Calu3 (cell line): ENCODE results near the gene LGALS12. TPM values are rescaled to one million over a fixed set of nuclear protein-coding genes. Genes with fewer than 3 reads are reported as not detected.

Source experiments
- BruUV-seq: library from RNA; stranded (reverse); fragments of 400-500 nt; replicated peaks from 2 replicates; lab custom pipeline; 2021; lab: Mats Ljungman, UMichigan
- CTCF ChIA-PET: fragments of 300-600 bp; sonication (Branson Sonifier 250); formaldehyde crosslinking; loops from one replicate; lab custom pipeline; 2022; ENCODE audit warnings: antibody characterized with exemption; lab: Charles Lee
- DNase-seq: peaks from one replicate; pipeline ENCODE4 v3.0.0; 2022
- H3K27ac Mint-ChIP-seq: one replicate; pipeline ENCODE4 v1.8.0; 2022; ENCODE audit warnings: mixed read lengths; ENCODE audit not compliant: unreplicated experiment
- H3K27me3 Mint-ChIP-seq: one replicate; pipeline ENCODE4 v1.8.0; 2022; ENCODE audit warnings: mixed read lengths; ENCODE audit not compliant: unreplicated experiment
- H3K36me3 Mint-ChIP-seq: one replicate; pipeline ENCODE4 v1.8.0; 2022; ENCODE audit warnings: mild to moderate bottlenecking, moderate library complexity, mixed read lengths; ENCODE audit not compliant: insufficient read depth, unreplicated experiment
- H3K4me1 Mint-ChIP-seq: one replicate; pipeline ENCODE4 v1.8.0; 2022; ENCODE audit warnings: mild to moderate bottlenecking, low read depth, mixed read lengths; ENCODE audit not compliant: unreplicated experiment
- H3K4me3 Mint-ChIP-seq: one replicate; pipeline ENCODE4 v1.8.0; 2022; ENCODE audit warnings: mild to moderate bottlenecking, low read depth, moderate library complexity, mixed read lengths; ENCODE audit not compliant: unreplicated experiment
- H3K9me3 Mint-ChIP-seq: one replicate; pipeline ENCODE4 v1.8.0; 2022; ENCODE audit warnings: low read depth, mixed read lengths; ENCODE audit not compliant: unreplicated experiment
- CTCF ChIP-seq: fragments of 200-600 bp; IDR thresholded peaks from one replicate; pipeline ENCODE4 v1.8.0; 2022; ENCODE audit warnings: antibody characterized with exemption; ENCODE audit not compliant: unreplicated experiment
- intact Hi-C: fragments of 100-400 bp; cut with micrococcal nuclease; formaldehyde crosslinking; loops from one replicate; pipeline ENCODE4 v1.10.0; 2022; ENCODE audit not compliant: unreplicated experiment
- total RNA-seq: library from RNA; stranded (reverse); gene quantifications from 2 replicates; pipeline ENCODE4 v1.2.3, GENCODE V29; 2022

LGALS12 gene
- total RNA-seq, 1 experiment from 2014 or later: not detected

DNA sequence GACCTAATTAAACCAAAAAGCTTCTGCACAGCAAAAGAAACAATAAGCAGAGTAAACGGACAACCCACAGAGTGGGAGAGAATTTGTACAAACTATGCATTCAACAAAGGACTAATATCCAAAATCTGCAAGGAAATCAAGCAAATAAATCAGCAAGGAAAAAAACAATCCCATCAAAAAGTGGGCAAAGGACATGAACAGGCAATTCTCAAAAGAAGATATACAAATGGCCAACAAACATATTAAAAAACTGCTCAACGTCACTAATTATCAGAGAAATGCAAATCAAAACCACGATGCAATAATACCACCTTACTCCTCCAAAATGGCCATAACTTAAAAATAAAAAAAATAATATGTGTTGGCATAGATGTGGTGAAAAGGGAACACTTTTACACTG is 20.1 kb upstream of the LGALS12 start:
- no peak for TF ChIP-seq CTCF
- H3K9me3 Mint-ChIP-seq: peaks cover 3% of the 10 kb centered on the region
- CTCF ChIA-PET: no interaction called here
- no peaks in the 10 kb centered on the region for H3K36me3 Mint-ChIP-seq
- intact Hi-C loops: no loop called here
- no peak overlapping the region for H3K27ac Mint-ChIP-seq
- H3K4me1 Mint-ChIP-seq: peaks cover 42% of the 10 kb centered on the region
- no peak overlapping the region for H3K4me3 Mint-ChIP-seq
- no peak for DNase-seq
- no TSS peak for BruUV-seq
- no peaks in the 10 kb centered on the region for H3K27me3 Mint-ChIP-seq

DNA sequence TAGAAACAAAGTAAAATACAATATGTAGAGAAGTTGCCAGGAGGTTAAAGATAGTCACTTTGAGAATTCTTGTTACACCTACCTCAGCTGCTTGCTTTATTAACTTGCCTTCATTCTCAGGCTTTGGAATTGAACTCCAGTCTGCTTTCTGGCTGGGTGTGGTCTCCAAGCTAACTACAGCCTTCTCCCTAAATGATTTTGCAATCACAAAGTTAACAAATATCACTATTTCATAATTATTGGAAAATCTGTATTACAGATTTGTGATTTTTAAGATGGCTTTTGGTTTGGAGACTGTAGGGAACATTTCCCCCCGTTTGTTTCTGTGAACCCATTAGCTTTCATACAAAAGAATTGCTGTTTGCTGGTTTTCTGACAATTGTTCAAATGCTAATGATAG is 17.1 kb upstream of the LGALS12 start:
- DNase-seq: no peak
- Mint-ChIP-seq H3K4me1 (peaks cover 34% of the 10 kb centered on the region), H3K4me3 (no peak overlapping the region), H3K36me3 (no peaks in the 10 kb centered on the region), H3K9me3 (peaks cover 3% of the 10 kb centered on the region), H3K27ac (no peak overlapping the region), H3K27me3 (no peaks in the 10 kb centered on the region)
- intact Hi-C loops: no loop called here
- no peak for TF ChIP-seq CTCF
- BruUV-seq: no TSS peak
- CTCF ChIA-PET: interaction anchor here (3.8 kb wide), 1 partner anchor 9 kb away, joined by 20 read pairs; no protein-coding TSS in a partner anchor

DNA sequence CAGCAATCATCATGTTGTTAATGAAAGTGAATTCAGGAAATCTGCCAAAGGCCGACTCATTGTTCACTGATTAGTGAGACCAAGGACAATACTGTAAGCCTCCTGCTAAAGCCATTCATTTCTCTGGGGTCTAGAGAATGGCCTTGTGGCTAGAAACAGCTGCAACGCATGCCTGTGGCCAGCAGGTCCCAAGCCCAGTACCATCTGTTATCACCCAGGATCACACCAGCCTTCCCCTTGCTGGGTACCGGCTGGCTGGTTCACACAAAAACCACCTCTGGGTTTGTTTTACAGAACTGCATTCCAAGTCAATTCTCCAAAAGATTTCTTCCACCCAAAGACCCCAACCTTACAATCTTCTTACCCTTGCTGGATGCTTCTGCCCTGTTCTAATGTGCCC is 16.0 kb upstream of the LGALS12 start:
- no peak for TF ChIP-seq CTCF
- Mint-ChIP-seq H3K36me3 (no peaks in the 10 kb centered on the region), H3K4me1 (peaks cover 45% of the 10 kb centered on the region), H3K27me3 (no peaks in the 10 kb centered on the region), H3K9me3 (peaks cover 3% of the 10 kb centered on the region), H3K4me3 (no peak overlapping the region), H3K27ac (no peak overlapping the region)
- intact Hi-C loops: no loop called here
- CTCF ChIA-PET: interaction anchor here (0.6 to 3.8 kb wide), 2 partner anchors 10 to 18 kb away, joined by 4 to 20 read pairs; no protein-coding TSS in a partner anchor
- no TSS peak for BruUV-seq
- no peak for DNase-seq

DNA sequence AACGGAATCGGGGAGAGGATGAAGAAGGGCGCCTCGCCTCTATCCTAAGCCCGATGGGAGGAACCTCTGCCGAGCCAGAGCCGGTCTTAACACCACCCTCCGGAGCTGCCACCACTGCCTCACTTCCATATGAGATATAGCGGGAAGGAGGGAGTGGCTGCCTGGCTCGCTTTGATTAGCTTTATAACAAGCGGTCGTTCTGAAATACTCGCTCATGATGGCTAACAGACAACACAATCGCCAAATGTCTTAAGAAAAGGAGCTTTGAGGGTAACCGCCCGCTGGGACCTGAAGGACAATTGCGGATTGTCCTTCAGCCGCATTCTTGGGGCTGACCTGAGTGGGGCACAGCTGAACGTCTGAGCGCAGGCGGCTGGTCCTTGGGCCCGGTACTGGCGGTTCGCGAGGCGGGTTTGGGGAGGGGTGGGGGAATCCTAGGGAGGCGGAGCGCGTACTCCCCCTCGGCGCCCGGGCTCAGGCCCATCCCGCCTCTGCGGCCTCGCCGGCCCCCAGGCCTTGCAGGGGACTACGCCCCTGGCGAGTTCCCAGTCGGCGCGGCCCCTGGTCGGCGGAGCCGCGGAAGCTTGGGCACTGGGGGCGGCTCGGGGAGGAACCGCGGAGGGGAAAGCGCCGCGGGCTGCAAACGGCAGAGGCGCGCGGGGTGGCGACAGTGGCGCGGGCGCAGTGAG is 15.2 kb upstream of the LGALS12 start, which contains the start of gene PLAAT5:
Gene PLAAT5 (minus strand): TSS at position 617 of the 689 bp plus-strand sequence. CDS start 133 bp downstream, at position 484.
- no peak for TF ChIP-seq CTCF
- peak; percentile 24 for DNase-seq
- Mint-ChIP-seq H3K4me3 (peak within 1 kb of the TSS; percentile 86), H3K27ac (no peak within 1 kb of the TSS), H3K4me1 (peaks cover 52% of the 10 kb centered on the region), H3K9me3 (peaks cover 3% of the 10 kb centered on the region), H3K36me3 (no peaks in the 10 kb centered on the region), H3K27me3 (no peaks in the 10 kb centered on the region)
- intact Hi-C loops: no loop called here
- CTCF ChIA-PET: interaction anchor here (0.6 to 3.8 kb wide), 2 partner anchors 11 to 17 kb away, joined by 4 to 20 read pairs; no protein-coding TSS in a partner anchor
- no TSS peak for BruUV-seq
